A673 (cell line): Measurements from ENCODE around the gene ASIC3.

Experiments used
- EZH2 ChIP-seq: fragments of 200-600 bp; sonication (generic); IDR thresholded peaks from 2 replicates; pipeline ENCODE4 v1.6.1; 2017; ENCODE audit warnings: borderline replicate concordance, low read depth, mild to moderate bottlenecking, mixed read lengths, antibody characterized with exemption, low read length; ENCODE audit not compliant: poor library complexity, severe bottlenecking
- TF ChIP-seq, protein P1 (sequence below): fragments of 300-800, 200-600 bp; sonication (generic); conservative IDR thresholded peaks from 2 replicates; pipeline ENCODE4 v1.5.1; 2017; ENCODE audit warnings: low read depth, mild to moderate bottlenecking, antibody characterized with exemption, low read length, moderate library complexity, mixed read lengths

DNA sequence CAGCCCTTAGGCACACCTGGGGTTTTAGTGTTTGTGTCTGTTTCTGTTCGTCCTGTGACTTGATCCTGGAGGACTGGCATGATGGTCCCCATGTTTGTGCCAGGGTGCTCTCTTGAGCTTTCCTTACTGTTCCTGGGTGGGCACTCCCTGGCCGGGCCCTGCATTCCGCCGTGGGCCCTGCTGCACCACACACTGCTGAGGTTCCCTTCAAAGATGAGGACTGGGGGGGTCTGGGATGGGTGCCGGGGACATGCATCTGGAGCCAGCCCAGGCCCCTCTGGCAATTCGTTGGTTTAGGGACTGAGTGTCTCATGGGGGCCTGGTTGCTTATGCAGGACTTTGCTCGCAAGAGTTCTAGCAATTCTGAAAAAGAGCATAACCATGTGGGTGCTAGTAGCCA, 42.7 kb downstream of the ASIC3 start:
- TF ChIP-seq, protein P1, sequence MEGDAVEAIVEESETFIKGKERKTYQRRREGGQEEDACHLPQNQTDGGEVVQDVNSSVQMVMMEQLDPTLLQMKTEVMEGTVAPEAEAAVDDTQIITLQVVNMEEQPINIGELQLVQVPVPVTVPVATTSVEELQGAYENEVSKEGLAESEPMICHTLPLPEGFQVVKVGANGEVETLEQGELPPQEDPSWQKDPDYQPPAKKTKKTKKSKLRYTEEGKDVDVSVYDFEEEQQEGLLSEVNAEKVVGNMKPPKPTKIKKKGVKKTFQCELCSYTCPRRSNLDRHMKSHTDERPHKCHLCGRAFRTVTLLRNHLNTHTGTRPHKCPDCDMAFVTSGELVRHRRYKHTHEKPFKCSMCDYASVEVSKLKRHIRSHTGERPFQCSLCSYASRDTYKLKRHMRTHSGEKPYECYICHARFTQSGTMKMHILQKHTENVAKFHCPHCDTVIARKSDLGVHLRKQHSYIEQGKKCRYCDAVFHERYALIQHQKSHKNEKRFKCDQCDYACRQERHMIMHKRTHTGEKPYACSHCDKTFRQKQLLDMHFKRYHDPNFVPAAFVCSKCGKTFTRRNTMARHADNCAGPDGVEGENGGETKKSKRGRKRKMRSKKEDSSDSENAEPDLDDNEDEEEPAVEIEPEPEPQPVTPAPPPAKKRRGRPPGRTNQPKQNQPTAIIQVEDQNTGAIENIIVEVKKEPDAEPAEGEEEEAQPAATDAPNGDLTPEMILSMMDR: no peak
- no peak for TF ChIP-seq EZH2
